HepG2 (cell line): ENCODE results near the gene LAMB3. TPM values are rescaled to one million over a fixed set of nuclear protein-coding genes. Genes with fewer than 3 reads are reported as not detected.

Source experiments
- ARID5B ChIP-seq: IDR thresholded peaks from 2 replicates; pipeline ENCODE4 v1.4.0; 2020; ENCODE audit warnings: mild to moderate bottlenecking, missing genetic modification reagents
- ARNTL ChIP-seq: sonication (generic); formaldehyde crosslinking; IDR thresholded peaks from 2 replicates; pipeline ENCODE4 v1.4.0; 2020; ENCODE audit warnings: mild to moderate bottlenecking, missing genetic modification reagents
- ATF5 ChIP-seq: sonication (generic); formaldehyde crosslinking; IDR thresholded peaks from 2 replicates; pipeline ENCODE4 v1.4.0; 2020; ENCODE audit warnings: mild to moderate bottlenecking, low read depth, missing genetic modification reagents
- BCL6 ChIP-seq: IDR thresholded peaks from 2 replicates; pipeline ENCODE4 v1.6.1; 2016; ENCODE audit warnings: missing genetic modification reagents, missing compliant biosample characterization
- HOXA3 ChIP-seq: sonication (generic); formaldehyde crosslinking; IDR thresholded peaks from 2 replicates; pipeline ENCODE4 v1.5.0; 2020; ENCODE audit warnings: missing genetic modification reagents
- JUND ChIP-seq: sonication (generic); formaldehyde crosslinking; IDR thresholded peaks from 2 replicates; pipeline ENCODE4 v1.8.0; 2022; ENCODE audit warnings: mild to moderate bottlenecking, missing genetic modification reagents
- MED8 ChIP-seq: sonication (generic); formaldehyde crosslinking; IDR thresholded peaks from 2 replicates; pipeline ENCODE4 v1.8.1; 2023; ENCODE audit warnings: mild to moderate bottlenecking, missing genetic modification reagents; ENCODE audit not compliant: insufficient replicate concordance
- NAIF1 ChIP-seq: sonication (generic); formaldehyde crosslinking; IDR thresholded peaks from 2 replicates; pipeline ENCODE4 v1.5.0; 2020; ENCODE audit warnings: mild to moderate bottlenecking, missing genetic modification reagents, borderline replicate concordance
- NFKB2 ChIP-seq: sonication (generic); formaldehyde crosslinking; IDR thresholded peaks from 2 replicates; pipeline ENCODE4 v1.4.0; 2020; ENCODE audit warnings: missing genetic modification reagents, borderline replicate concordance
- RXRA ChIP-seq: sonication (generic); formaldehyde crosslinking; IDR thresholded peaks from 2 replicates; pipeline ENCODE4 v1.5.1; 2020; ENCODE audit warnings: missing genetic modification reagents
- SKI ChIP-seq: fragments of 450-650 bp; IDR thresholded peaks from one replicate; pipeline ENCODE4 v1.6.1; 2018; ENCODE audit warnings: mild to moderate bottlenecking; ENCODE audit not compliant: partially characterized antibody
- THAP8 ChIP-seq: sonication (generic); formaldehyde crosslinking; IDR thresholded peaks from 2 replicates; pipeline ENCODE4 v1.5.1; 2020; ENCODE audit warnings: missing genetic modification reagents, mild to moderate bottlenecking, borderline replicate concordance
- TRAFD1 ChIP-seq: sonication (generic); formaldehyde crosslinking; IDR thresholded peaks from 2 replicates; pipeline ENCODE4 v1.5.1; 2020; ENCODE audit warnings: missing genetic modification reagents, mild to moderate bottlenecking, borderline replicate concordance
- U2AF1 ChIP-seq: fragments of 200-400 bp; formaldehyde crosslinking; optimal IDR thresholded peaks from 2 replicates; pipeline ENCODE3; 2017; ENCODE audit warnings: mild to moderate bottlenecking, low read depth, low read length
- ZKSCAN8 ChIP-seq: IDR thresholded peaks from 2 replicates; pipeline ENCODE4 v1.6.1; 2016; ENCODE audit warnings: borderline replicate concordance, missing genetic modification reagents, missing compliant biosample characterization
- ZNF121 ChIP-seq: sonication (generic); formaldehyde crosslinking; IDR thresholded peaks from 2 replicates; pipeline ENCODE4 v1.5.0; 2020; ENCODE audit warnings: mild to moderate bottlenecking, missing genetic modification reagents
- ZNF232 ChIP-seq: sonication (generic); formaldehyde crosslinking; IDR thresholded peaks from 2 replicates; pipeline ENCODE4 v1.4.0; 2020; ENCODE audit warnings: missing genetic modification reagents, borderline replicate concordance
- ZNF598 ChIP-seq: sonication (generic); formaldehyde crosslinking; IDR thresholded peaks from 2 replicates; pipeline ENCODE4 v1.5.1; 2020; ENCODE audit warnings: mild to moderate bottlenecking, missing genetic modification reagents, borderline replicate concordance
- ZNF605 ChIP-seq: sonication (generic); formaldehyde crosslinking; IDR thresholded peaks from 2 replicates; pipeline ENCODE4 v1.8.0; 2022; ENCODE audit warnings: mild to moderate bottlenecking, missing genetic modification reagents
- ZNF703 ChIP-seq: sonication (generic); formaldehyde crosslinking; IDR thresholded peaks from 2 replicates; pipeline ENCODE4 v1.5.1; 2020; ENCODE audit warnings: missing genetic modification reagents, mild to moderate bottlenecking, moderate library complexity, borderline replicate concordance
- ZNF724P ChIP-seq: sonication (generic); formaldehyde crosslinking; IDR thresholded peaks from 2 replicates; pipeline ENCODE4 v1.8.0; 2022; ENCODE audit warnings: missing genetic modification reagents, borderline replicate concordance
- ZNF75D ChIP-seq: sonication (generic); formaldehyde crosslinking; IDR thresholded peaks from 2 replicates; pipeline ENCODE4 v1.8.1; 2023; ENCODE audit warnings: missing genetic modification reagents, mild to moderate bottlenecking, borderline replicate concordance
- ZSCAN20 ChIP-seq: sonication (generic); formaldehyde crosslinking; IDR thresholded peaks from 2 replicates; pipeline ENCODE4 v1.4.0; 2020; ENCODE audit warnings: missing genetic modification reagents, mild to moderate bottlenecking, borderline replicate concordance
- ZSCAN29 ChIP-seq: sonication (generic); formaldehyde crosslinking; conservative IDR thresholded peaks from 2 replicates; pipeline ENCODE4 v1.4.0; 2020; ENCODE audit warnings: mild to moderate bottlenecking, missing genetic modification reagents
- polyA plus RNA-seq, 8 experiments: library from polyadenylated mRNA; depleted of rRNA in 3 of 8; stranded (reverse) in 7 of 8; unstranded in 1 of 8; fragments of >200 nt; fragmentation: Illumina TruSeq in 4 of 8; extraction: Trizol in 4 of 8; gene quantifications; 2 replicates each; pipeline versions ENCODE4 v1.2.1 to v1.2.3, GENCODE V29; 2011 to 2016; ENCODE audit warnings: low read depth in 4 of 8, missing spikeins in 1 of 8, mixed read lengths in 1 of 8; ENCODE audit not compliant: insufficient read depth in 1 of 8
- total RNA-seq, 5 experiments: library from RNA; depleted of rRNA; stranded (reverse); fragments of >200 nt; fragmentation: Illumina TruSeq; extraction: Trizol; gene quantifications; 2 replicates each; pipeline ENCODE4 v1.2.3, GENCODE V29; 2016; ENCODE audit warnings: low read depth in 1 of 5

Gene LAMB3
- total and polyA plus RNA-seq, 2 of the 13 experiments (the other 11 are each of a cell fraction or from before 2014, with no cell fraction given): 0.18 to 0.24 TPM

GRCh38 chr1:209673631-209674417, 21.6 kb upstream of the LAMB3 start (continued):
- TF ChIP-seq NFKB2 (CRISPR knock-in tag): no peak
- TF ChIP-seq ZNF598 (CRISPR knock-in tag): no peak
- TF ChIP-seq ZNF75D (CRISPR knock-in tag): no peak
- no peak for TF ChIP-seq ZKSCAN8 (CRISPR knock-in tag)
- TF ChIP-seq ATF5 (CRISPR knock-in tag): no peak
- no peak for TF ChIP-seq ZNF703 (CRISPR knock-in tag)
- no peak for TF ChIP-seq U2AF1
- no peak for TF ChIP-seq ZSCAN20
- peak; percentile 78 for TF ChIP-seq SKI
- no peak for TF ChIP-seq ZNF724P
- no peak for TF ChIP-seq JUND
- TF ChIP-seq ARNTL (CRISPR knock-in tag): no peak
- peak; percentile 100 for TF ChIP-seq BCL6 (CRISPR knock-in tag)
- no peak for TF ChIP-seq THAP8 (CRISPR knock-in tag)
- TF ChIP-seq ZNF232 (CRISPR knock-in tag): no peak
- no peak for TF ChIP-seq ZNF605
- no peak for TF ChIP-seq RXRA (CRISPR knock-in tag)
- no peak for TF ChIP-seq ZNF121 (CRISPR knock-in tag)
- TF ChIP-seq TRAFD1 (CRISPR knock-in tag): no peak
- no peak for TF ChIP-seq HOXA3 (CRISPR knock-in tag)
- no peak for TF ChIP-seq MED8 (CRISPR knock-in tag)
- peak; percentile 67; the same call in 1 of the 2 replicates for TF ChIP-seq ARID5B (CRISPR knock-in tag)
- no peak for TF ChIP-seq NAIF1 (CRISPR knock-in tag)
- TF ChIP-seq ZSCAN29 (CRISPR knock-in tag): no peak
